HAP-1 (cell line): ENCODE data around the gene LBP.
A peak's percentile ranks its signal among the peaks of the same experiment; 100 is the strongest.
"Not testable (repeated sequence)": the region's sequence is repeated elsewhere in the genome, so short reads cannot be mapped to it uniquely, and the experiment has no call there.

Experiments used
- DNase-seq, 2 experiments: peaks; one replicate each; pipeline ENCODE4 v3.0.0-alpha.2; 2016 to 2020; ENCODE audit warnings: low spot score in 2 of 2
- H3K27me3 ChIP-seq: fragments of 250-450 bp; sonication (Bioruptor Pico); 2 replicates; pipeline ENCODE4 v1.5.1; 2020; ENCODE audit warnings: low read depth, mild to moderate bottlenecking, moderate library complexity
- H3K36me3 ChIP-seq: fragments of 250-450 bp; sonication (Bioruptor Pico); replicated peaks from 2 replicates; pipeline ENCODE4 v1.5.1; 2020; ENCODE audit warnings: mild to moderate bottlenecking
- H3K4me1 ChIP-seq: fragments of 250-450 bp; sonication (Bioruptor Pico); 2 replicates; pipeline ENCODE4 v1.5.1; 2020; ENCODE audit warnings: mild to moderate bottlenecking
- H3K4me3 ChIP-seq: fragments of 250-450 bp; sonication (Bioruptor Pico); 2 replicates; pipeline ENCODE4 v1.5.1; 2020; ENCODE audit warnings: mild to moderate bottlenecking, moderate library complexity
- H3K9me3 ChIP-seq: fragments of 250-450 bp; sonication (Bioruptor Pico); 2 replicates; pipeline ENCODE4 v1.5.1; 2020; ENCODE audit warnings: mild to moderate bottlenecking, moderate library complexity
- in situ Hi-C: fragments of 300-500 bp; cut with MboI; formaldehyde crosslinking; loops from 3 replicates; pipeline ENCODE4 v1.14.3; 2020; ENCODE audit warnings: low sequenced_read_pairs, inconsistent platforms, mixed read lengths

The LBP gene

DNA sequence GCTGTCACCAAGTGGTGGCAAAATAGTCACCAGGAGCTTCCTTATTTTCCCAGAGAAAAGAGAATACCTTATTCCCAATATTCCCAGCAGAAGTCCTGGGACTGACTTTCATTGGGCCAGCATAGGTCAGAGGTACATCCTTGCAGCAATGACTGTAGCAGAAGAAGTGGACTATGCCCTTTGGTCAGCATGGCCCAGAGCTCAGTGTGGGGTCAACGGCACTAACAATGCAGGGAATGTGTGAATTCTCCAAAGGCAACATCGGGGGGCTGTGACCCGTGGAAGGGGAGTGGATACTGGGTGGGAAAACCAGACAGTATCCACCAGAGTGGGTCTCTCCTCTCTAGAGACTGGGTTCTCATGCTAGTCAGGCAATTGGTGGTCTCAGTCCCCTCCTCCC is 15.6 kb upstream of the LBP start:
- in situ Hi-C loops = no loop called here
- no peaks in the 10 kb centered on the region for H3K27me3 ChIP-seq
- no peaks in the 10 kb centered on the region for H3K9me3 ChIP-seq
- no peak for DNase-seq
- no peaks in the 10 kb centered on the region for H3K4me1 ChIP-seq
- no peaks in the 10 kb centered on the region for H3K36me3 ChIP-seq
- no peak overlapping the region for H3K4me3 ChIP-seq

DNA sequence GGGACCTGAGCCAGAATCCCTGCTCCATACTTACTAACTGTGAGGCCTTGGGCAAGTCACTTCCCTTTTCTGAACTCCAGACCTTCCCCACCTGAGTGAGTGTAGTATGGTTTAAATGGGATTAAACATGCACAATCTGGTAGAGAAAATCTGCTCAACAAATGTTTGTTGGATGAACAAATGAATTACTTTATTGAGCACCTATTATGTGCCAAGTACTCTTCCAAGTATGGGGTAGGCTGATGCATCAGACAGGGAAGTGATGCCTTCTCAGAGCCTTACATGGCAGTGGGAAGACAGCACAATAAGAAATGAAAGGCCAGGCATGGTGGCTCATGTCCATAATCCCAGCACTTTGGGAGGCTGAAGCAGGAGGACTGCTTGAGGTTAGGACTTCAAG is 15.0 kb upstream of the LBP start:
- no peak for DNase-seq
- Histone ChIP-seq H3K9me3 (no peaks in the 10 kb centered on the region), H3K4me1 (no peaks in the 10 kb centered on the region), H3K36me3 (no peaks in the 10 kb centered on the region), H3K27me3 (no peaks in the 10 kb centered on the region), H3K4me3 (no peak overlapping the region)
- in situ Hi-C loops = no loop called here

DNA sequence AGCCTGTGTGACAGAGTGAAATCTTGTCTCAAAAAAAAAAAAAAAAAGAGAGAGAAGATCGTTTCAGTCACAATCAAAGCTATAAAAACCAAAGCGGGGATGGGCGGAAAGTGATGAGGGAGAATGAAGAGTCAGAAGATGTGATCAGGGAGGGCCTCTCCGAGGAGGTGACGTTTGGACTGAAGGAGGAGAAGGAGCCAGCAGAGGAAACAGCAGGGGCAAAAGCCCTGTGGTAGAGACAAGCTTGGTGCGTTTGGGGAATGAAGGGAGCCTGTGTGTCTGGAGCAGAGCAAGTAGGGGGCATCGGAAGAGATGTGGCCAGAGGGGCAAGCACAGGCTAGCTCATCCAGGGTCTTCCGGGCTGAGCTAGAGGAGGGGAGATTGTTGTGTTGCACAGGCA is 14.5 kb upstream of the LBP start:
- in situ Hi-C loops = no loop called here
- DNase-seq = no peak
- H3K9me3 ChIP-seq = no peaks in the 10 kb centered on the region
- H3K36me3 ChIP-seq = no peaks in the 10 kb centered on the region
- no peak overlapping the region for H3K4me3 ChIP-seq
- H3K27me3 ChIP-seq = no peaks in the 10 kb centered on the region
- H3K4me1 ChIP-seq = no peaks in the 10 kb centered on the region

DNA sequence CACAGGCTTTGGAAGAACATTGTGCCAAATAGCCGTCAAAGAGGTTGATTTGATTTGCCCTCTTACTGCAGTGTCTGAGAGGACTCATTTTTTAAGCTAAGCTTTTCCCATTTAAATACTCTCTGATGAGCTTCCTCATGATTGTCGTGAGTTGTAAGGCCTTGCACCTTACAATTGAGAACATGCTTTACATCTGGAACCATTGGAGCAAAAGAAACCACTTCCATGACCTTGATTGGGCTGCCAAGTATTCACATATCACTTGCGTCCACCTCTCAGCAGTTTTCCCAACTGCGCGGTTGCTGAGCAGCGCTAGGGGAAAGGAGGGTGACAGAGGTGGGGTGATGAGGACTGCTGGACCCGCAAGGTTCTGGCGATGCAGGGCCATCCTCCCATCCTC is 12.3 kb upstream of the LBP start:
- Histone ChIP-seq H3K9me3 (peaks cover 6% of the 10 kb centered on the region; the same call in 1 of the 2 replicates), H3K27me3 (no peaks in the 10 kb centered on the region), H3K4me1 (no peaks in the 10 kb centered on the region), H3K4me3 (no peak overlapping the region), H3K36me3 (no peaks in the 10 kb centered on the region)
- in situ Hi-C loops = no loop called here
- DNase-seq = no peak

DNA sequence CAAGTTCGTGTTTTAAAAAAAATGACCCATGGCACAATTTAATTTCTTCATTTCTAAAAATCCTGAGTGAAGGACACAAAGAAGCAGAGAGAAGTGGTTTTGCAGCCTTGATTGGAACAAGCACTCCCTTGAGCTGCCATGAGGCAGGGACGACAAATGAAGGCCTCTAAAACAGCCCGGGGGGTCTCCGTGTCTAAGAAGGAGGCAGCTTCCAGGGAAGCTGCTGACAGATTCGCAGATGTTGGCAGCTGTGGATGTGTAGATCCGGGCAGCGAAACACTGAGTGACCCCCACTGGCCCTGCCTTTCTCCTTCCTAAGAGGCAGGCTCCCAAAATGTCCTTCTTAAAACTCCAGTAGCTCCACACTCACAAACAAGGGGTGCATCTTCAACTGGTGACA is 9.6 kb upstream of the LBP start:
- in situ Hi-C loops = no loop called here

DNA sequence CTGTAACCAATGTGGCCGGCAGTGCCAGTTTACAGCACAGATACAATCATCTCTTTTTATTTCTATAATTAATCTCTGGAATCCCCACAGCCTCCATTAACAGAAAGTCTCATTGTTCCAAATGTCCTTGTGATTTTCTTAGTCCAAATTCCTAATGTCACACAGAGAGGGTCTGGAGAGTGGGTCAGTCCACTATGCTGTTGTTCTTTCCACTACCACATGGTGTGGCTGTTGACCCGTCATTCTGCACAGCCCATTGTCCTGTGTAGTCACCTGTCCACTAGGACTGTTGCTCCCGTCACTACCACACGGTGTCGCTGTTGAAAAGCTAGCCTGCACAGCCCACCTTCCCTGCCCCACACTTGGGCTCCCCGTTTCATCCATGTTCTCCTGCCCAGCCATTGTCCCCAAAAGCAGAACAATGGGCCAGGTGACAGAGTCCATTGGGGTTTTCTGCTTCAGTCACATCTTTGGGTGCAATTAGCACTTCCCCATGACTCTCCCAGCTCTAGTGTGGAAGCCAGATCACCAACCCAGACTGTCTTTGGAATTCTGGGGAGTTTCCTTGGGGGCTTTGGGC is 8.6 kb upstream of the LBP start:
- in situ Hi-C loops = no loop called here
- Histone ChIP-seq H3K9me3 (peaks cover 6% of the 10 kb centered on the region; the same call in 1 of the 2 replicates), H3K36me3 (no peaks in the 10 kb centered on the region), H3K4me3 (no peak overlapping the region), H3K4me1 (no peaks in the 10 kb centered on the region), H3K27me3 (no peaks in the 10 kb centered on the region)
- peak; percentile 4 to 72 for DNase-seq

More for the DNA sequence above, 9.6 kb upstream of the LBP start:
- Histone ChIP-seq H3K9me3 (peaks cover 6% of the 10 kb centered on the region; the same call in 1 of the 2 replicates), H3K4me1 (no peaks in the 10 kb centered on the region), H3K36me3 (no peaks in the 10 kb centered on the region), H3K27me3 (no peaks in the 10 kb centered on the region), H3K4me3 (no peak overlapping the region)
- no peak for DNase-seq

DNA sequence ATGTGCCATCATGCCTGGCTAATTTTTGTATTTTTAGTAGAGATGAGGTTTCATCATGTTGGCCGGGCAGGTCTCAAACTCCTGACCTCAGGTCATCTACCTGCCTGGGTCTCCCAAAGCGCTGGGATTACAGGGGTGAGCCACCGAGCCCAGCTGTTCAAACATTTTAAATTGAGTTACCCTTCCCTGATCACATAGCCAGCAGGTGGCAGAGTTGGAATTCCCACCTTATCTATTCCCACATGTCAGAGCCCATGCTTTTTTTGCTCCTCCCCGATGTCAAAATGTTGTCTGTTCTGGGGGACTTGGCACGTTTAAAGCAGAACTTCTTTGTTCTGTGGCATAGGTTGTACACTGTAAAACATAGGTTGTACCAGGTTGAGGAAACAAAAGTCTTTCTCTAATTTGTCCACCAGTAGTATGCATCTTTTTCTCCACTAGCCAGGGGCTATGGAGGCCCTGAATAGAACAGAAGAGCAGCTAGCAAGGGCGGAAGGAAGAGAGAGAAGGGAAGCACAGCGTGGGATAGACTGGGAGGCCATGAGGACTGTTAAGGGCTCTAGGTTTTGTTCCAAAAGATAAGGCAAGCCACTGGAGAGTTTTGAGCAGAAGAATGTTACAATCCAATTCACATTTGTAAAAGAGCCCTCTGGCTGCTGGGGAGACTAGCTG is 7.3 kb upstream of the LBP start:
- Histone ChIP-seq H3K4me1 (no peaks in the 10 kb centered on the region), H3K4me3 (no peak overlapping the region), H3K36me3 (no peaks in the 10 kb centered on the region), H3K9me3 (peaks cover 6% of the 10 kb centered on the region; the same call in 1 of the 2 replicates), H3K27me3 (no peaks in the 10 kb centered on the region)
- in situ Hi-C loops = no loop called here
- DNase-seq = no peak

DNA sequence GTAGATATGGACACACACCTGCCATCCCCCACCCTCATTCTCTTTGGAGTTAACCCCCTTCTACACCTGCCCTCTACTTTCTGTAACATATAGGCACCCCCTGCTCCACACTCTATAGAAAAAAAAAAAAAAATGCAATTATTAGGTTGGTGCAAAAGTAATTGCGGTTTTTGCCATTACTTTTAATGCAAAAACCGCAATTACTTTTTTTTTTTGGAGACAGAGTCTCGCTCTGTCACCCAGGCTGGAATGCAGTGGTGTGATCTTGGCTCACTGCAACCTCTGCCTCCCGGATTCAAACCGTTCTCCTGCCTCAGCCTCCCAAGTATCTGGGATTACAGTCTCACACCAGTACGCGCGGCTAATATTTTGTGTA is 6.8 kb upstream of the LBP start:
- H3K9me3 ChIP-seq, H3K4me3 ChIP-seq, DNase-seq, H3K4me1 ChIP-seq, H3K27me3 ChIP-seq, H3K36me3 ChIP-seq, in situ Hi-C loops: not testable (repeated sequence)

DNA sequence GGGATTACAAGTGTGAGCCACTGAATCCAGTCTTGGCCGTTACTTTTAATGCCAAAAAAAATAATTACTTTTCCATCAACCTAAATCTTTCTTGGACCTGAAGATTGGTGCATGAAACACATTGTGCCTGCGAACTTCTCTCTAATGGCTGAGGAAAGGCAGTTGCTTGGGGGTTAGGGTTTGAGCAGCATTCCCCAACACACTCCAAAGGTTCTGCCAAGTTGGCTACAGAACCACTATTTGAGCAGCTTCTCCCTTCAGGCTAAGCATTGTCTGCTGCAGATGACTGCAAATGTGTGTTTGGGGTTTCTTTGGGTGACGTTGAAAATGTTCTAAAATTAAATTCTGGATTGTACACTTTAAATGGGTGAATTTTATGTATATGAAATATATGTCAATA is 6.3 kb upstream of the LBP start:
- in situ Hi-C loops = no loop called here
- H3K9me3 ChIP-seq = peaks cover 6% of the 10 kb centered on the region; the same call in 1 of the 2 replicates
- H3K4me3 ChIP-seq = no peak overlapping the region
- H3K4me1 ChIP-seq = no peaks in the 10 kb centered on the region
- no peak for DNase-seq
- no peaks in the 10 kb centered on the region for H3K27me3 ChIP-seq
- no peaks in the 10 kb centered on the region for H3K36me3 ChIP-seq

DNA sequence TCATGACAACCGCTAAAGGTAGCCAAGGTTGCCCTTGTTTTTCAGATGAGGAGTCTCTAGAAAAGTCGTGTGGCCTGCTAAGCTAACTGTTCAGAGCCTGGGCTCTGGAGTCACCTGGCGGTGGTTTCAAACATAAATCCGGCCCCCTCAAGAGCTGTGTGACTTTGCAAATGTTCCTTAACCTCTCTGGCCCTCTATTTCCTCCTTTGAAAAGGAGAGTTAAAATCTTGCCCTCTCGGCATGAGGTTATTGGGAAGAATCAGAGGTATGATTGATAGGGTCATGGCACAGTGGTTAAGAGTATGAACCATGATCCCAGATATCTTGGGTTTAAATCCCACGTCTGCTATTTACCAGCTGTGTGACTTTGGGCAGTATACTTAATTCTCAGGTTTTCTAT is 5.6 kb upstream of the LBP start:
- DNase-seq = no peak
- no peaks in the 10 kb centered on the region for H3K36me3 ChIP-seq
- no peak overlapping the region for H3K4me3 ChIP-seq
- no peaks in the 10 kb centered on the region for H3K4me1 ChIP-seq
- in situ Hi-C loops = no loop called here
- no peaks in the 10 kb centered on the region for H3K27me3 ChIP-seq
- H3K9me3 ChIP-seq = peaks cover 6% of the 10 kb centered on the region; the same call in 1 of the 2 replicates

DNA sequence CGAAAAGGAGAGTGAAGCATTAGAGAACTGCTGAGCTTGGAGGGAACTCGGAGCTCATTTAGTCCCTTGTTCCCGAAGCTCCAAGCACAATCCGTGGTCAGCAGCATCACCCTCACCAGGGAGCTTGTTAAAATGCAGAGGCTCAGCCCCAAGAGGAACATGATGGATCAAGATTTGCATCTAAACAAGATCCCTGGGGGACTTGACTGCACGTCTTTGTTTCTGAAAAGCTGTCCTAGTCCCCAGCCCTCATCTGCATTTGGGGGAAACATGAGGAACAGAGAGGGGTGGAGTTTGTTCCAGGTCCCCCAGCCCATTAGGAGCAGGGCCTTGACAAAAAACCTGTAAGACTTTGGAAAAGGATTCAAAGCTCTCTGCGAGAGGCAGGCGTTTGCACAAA is 4.1 kb upstream of the LBP start:
- no peaks in the 10 kb centered on the region for H3K4me1 ChIP-seq
- no peaks in the 10 kb centered on the region for H3K36me3 ChIP-seq
- peaks cover 6% of the 10 kb centered on the region; the same call in 1 of the 2 replicates for H3K9me3 ChIP-seq
- in situ Hi-C loops = no loop called here
- no peak overlapping the region for H3K4me3 ChIP-seq
- peak in 1 of 2 experiments; percentile 15 for DNase-seq
- no peaks in the 10 kb centered on the region for H3K27me3 ChIP-seq

DNA sequence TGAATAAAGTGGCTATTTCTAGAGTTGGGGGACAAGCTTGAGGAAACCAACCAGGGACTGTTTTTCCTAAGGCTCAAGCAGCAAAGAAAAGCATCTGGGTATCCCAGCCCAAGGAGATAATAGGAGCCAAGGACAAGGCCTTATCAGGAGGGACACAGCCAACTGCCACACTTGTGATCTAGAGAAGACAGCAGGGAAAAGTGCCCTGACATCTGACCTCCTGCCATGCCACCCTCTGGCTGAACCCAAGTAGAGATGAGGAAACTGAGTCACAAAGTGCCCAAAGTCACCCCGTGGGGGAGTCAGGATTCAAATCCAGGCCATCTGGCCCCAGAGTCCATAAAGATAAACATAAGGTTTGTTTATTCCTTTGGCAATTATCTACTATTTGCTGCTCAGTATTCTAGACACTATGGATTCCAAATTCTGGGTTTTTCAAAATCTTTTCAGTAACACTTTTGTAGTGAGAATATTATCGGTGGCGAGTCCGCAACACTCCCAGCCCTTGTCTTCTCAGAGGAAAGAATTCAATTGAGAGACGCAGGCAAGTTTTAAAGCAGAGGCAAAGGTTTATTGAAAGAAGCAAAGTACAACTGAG is 3.5 kb upstream of the LBP start:
- Histone ChIP-seq H3K4me1 (no peaks in the 10 kb centered on the region), H3K9me3 (peaks cover 4% of the 10 kb centered on the region; the same call in 1 of the 2 replicates), H3K4me3 (no peak overlapping the region), H3K36me3 (no peaks in the 10 kb centered on the region), H3K27me3 (no peaks in the 10 kb centered on the region)
- in situ Hi-C loops = no loop called here
- DNase-seq = no peak

DNA sequence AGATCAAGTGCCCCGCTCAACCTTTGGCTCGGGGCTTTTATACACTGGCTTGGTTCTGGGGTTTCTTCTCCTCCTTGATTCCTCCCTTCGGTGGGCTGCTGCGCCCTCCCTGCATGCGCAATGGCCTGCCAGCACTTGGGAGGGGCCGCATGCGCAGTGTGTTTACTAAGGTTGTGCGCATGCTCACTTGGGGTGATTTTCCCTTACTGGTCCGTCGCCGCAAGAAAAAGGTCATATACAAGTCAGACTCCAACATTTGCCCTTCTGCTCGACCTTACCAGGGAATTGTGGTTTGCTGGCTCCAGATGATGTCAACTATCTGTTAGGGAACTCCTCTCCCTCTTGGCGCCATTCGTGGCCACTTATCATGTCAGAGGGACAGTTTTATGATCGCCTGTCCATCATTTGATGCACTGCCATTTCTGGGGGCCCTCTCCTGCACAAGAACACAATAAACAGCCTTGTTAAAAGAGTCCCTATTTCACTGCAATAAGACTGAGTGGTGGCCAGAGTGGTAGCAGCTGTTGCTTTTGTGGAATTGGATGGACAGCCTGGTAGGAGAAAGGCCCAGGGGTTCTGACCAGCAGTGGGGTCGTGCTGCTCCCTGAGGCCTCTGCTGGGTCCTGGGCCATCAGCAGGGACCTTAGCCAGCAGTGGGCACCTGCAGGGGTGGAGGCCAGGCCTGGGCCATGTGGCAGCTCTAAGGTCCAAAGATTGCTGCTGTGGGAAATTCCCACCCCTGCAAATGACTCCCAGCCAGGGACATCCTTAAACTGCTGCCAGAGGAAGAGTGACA is 2.8 kb upstream of the LBP start:
- Histone ChIP-seq H3K36me3 (no peaks in the 10 kb centered on the region), H3K27me3 (no peaks in the 10 kb centered on the region), H3K4me1 (no peaks in the 10 kb centered on the region), H3K4me3 (no peak overlapping the region), H3K9me3 (no peaks in the 10 kb centered on the region)
- DNase-seq = no peak
- in situ Hi-C loops = no loop called here
